NT2/D1 (cell line): ENCODE results near the gene GRM7.

Source experiments
- SUZ12 ChIP-seq: IDR thresholded peaks from 2 replicates; pipeline ENCODE4 v1.6.1; 2011; ENCODE audit not compliant: insufficient read length, insufficient read depth; ENCODE audit errors: extremely low read depth
- YY1 ChIP-seq: IDR thresholded peaks from 2 replicates; pipeline ENCODE4 v1.6.1; 2011; ENCODE audit not compliant: insufficient read length, insufficient read depth
- ZNF274 ChIP-seq: IDR thresholded peaks from 2 replicates; pipeline ENCODE4 v1.6.1; 2011; ENCODE audit warnings: mild to moderate bottlenecking, low read depth, low read length

DNA sequence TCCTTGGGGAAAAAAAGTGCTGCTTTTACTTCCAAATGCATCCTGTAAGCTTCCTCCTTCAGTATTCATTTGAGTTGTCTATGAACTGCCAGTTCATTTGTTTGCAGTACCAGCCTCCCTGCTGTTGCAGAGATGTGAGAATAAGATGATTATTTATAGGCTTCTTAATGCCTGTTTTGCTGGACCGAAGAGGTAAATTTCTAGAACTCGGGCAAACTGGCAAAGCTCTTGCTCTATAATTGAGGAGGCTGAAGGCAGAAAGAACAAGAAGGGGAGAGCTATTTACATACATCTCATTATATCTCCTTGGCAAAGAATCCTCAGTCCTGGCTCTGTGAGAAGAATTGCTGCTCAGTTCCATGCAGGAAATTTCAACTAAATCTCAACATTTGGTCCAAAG lies 790.4 kb downstream of the GRM7 start:
- TF ChIP-seq SUZ12 (no peak), YY1 (no peak), ZNF274 (no peak)
